Measurements from ENCODE around the gene ZSCAN10. TPM values are rescaled to one million over a fixed set of nuclear protein-coding genes. Genes with fewer than 3 reads are reported as not detected.
A peak's percentile ranks its signal among the peaks of the same experiment; 100 is the strongest.

ZSCAN10 gene
- total and polyA plus RNA-seq, 9 of the 15 experiments (the other 6 are each of a cell fraction or from before 2014, with no cell fraction given), result 0.22 TPM; not detected in 8

DNA sequence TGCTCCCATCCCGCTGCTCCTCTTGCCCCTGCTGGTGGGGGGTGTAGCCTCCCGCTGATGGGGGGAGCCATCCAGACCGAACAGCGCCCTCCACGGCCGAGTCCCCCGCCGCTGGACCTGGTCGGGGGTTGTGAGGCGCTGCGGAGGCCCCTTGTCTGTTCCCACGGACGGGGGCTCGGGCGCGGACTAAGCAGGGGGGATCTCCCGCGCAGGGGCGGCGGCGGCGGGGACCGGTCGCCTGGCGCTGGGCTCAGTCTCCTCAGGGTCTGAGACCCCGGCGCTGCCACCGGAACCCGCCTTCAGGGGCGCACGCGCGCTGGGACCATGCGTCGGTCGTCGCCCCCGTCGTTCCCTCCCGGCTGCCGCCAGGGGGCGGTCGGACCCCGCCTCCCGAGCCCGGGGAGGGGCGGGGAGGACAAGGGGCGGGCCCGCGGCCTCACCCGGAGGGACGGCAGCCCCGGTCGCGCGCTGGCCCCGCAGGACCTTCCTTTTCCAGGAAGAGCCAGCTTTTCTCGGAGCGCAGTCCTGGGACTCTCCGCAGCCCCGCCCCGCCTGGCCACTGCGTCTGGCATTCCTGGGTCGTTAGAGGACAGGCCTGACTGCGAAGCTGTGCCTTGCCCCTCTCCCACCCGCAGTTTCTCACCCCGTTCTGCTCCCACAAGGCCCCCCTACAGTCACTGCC lies 39.9 kb downstream of the ZSCAN10 start (continued):
- TF ChIP-seq MAZ (CRISPR knock-in tag; conservative IDR thresholded peaks at IDR 0.05 in 1 of 2, IDR thresholded peaks at IDR 0.05 in 1 of 2) (peak; percentile 97 to 98), FOXM1 (IDR thresholded peaks at IDR 0.05; ENCODE audit: low read depth) (no peak), FOXM1 (CRISPR knock-in tag; IDR thresholded peaks at IDR 0.05; ENCODE audit: low read depth) (no peak; the same call in 1 of the 2 replicates), ARHGAP35 (IDR thresholded peaks at IDR 0.05; ENCODE audit: partially characterized antibody) (no peak), COPS2 (conservative IDR thresholded peaks at IDR 0.05) (no peak), CBFA2T2 (conservative IDR thresholded peaks at IDR 0.05) (no peak), ZFP30 (CRISPR knock-in tag; IDR thresholded peaks at IDR 0.05; ENCODE audit: borderline replicate concordance) (no peak), PTTG1 (tag; IDR thresholded peaks at IDR 0.05; ENCODE audit: low read depth) (no peak), CSDE1 (IDR thresholded peaks at IDR 0.05) (no peak), FOXP1 (CRISPR knock-in tag; IDR thresholded peaks at IDR 0.05) (peak; percentile 55; the same call in 1 of the 2 replicates), ZNF41 (CRISPR knock-in tag; conservative IDR thresholded peaks at IDR 0.05) (no peak), CBX1 (IDR thresholded peaks at IDR 0.05; ENCODE audit: low read depth) (no peak), TFAM (CRISPR knock-in tag; conservative IDR thresholded peaks at IDR 0.05) (no peak), HNRNPH1 (optimal IDR thresholded peaks at IDR 0.05; ENCODE audit: low read depth, low read length) (no peak), ZNF76 (CRISPR knock-in tag; IDR thresholded peaks at IDR 0.05; ENCODE audit: borderline replicate concordance) (no peak), FOXJ2 (tag; IDR thresholded peaks at IDR 0.05) (no peak), TBP (optimal IDR thresholded peaks at IDR 0.05; ENCODE audit: low read depth, low read length) (peak; percentile 35), ZFPM2 (CRISPR knock-in tag; IDR thresholded peaks at IDR 0.05) (no peak), POLR2G (IDR thresholded peaks at IDR 0.05; ENCODE audit: low read depth, low read length) (peak; percentile 82), MAFK (IDR thresholded peaks at IDR 0.05; ENCODE audit: low read length) (no peak), PRMT5 (CRISPR knock-in tag; IDR thresholded peaks at IDR 0.05) (no peak)
- TF ChIP-seq, protein P1, sequence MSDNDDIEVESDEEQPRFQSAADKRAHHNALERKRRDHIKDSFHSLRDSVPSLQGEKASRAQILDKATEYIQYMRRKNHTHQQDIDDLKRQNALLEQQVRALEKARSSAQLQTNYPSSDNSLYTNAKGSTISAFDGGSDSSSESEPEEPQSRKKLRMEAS (CRISPR knock-in tag; IDR thresholded peaks at IDR 0.05), result peak; percentile 89
- TF ChIP-seq, protein P2, sequence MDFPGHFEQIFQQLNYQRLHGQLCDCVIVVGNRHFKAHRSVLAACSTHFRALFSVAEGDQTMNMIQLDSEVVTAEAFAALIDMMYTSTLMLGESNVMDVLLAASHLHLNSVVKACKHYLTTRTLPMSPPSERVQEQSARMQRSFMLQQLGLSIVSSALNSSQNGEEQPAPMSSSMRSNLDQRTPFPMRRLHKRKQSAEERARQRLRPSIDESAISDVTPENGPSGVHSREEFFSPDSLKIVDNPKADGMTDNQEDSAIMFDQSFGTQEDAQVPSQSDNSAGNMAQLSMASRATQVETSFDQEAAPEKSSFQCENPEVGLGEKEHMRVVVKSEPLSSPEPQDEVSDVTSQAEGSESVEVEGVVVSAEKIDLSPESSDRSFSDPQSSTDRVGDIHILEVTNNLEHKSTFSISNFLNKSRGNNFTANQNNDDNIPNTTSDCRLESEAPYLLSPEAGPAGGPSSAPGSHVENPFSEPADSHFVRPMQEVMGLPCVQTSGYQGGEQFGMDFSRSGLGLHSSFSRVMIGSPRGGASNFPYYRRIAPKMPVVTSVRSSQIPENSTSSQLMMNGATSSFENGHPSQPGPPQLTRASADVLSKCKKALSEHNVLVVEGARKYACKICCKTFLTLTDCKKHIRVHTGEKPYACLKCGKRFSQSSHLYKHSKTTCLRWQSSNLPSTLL (IDR thresholded peaks at IDR 0.05), result no peak
- TF ChIP-seq, protein P3, sequence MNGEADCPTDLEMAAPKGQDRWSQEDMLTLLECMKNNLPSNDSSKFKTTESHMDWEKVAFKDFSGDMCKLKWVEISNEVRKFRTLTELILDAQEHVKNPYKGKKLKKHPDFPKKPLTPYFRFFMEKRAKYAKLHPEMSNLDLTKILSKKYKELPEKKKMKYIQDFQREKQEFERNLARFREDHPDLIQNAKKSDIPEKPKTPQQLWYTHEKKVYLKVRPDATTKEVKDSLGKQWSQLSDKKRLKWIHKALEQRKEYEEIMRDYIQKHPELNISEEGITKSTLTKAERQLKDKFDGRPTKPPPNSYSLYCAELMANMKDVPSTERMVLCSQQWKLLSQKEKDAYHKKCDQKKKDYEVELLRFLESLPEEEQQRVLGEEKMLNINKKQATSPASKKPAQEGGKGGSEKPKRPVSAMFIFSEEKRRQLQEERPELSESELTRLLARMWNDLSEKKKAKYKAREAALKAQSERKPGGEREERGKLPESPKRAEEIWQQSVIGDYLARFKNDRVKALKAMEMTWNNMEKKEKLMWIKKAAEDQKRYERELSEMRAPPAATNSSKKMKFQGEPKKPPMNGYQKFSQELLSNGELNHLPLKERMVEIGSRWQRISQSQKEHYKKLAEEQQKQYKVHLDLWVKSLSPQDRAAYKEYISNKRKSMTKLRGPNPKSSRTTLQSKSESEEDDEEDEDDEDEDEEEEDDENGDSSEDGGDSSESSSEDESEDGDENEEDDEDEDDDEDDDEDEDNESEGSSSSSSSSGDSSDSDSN (IDR thresholded peaks at IDR 0.05; ENCODE audit: borderline replicate concordance in 1 of 2, low read depth in 2 of 2, low read length in 2 of 2), result 0 out of 4 replicates have a peak, but pooled peaks of 1 of the 2 experiments have one; percentile 21
- TF ChIP-seq, protein P4, sequence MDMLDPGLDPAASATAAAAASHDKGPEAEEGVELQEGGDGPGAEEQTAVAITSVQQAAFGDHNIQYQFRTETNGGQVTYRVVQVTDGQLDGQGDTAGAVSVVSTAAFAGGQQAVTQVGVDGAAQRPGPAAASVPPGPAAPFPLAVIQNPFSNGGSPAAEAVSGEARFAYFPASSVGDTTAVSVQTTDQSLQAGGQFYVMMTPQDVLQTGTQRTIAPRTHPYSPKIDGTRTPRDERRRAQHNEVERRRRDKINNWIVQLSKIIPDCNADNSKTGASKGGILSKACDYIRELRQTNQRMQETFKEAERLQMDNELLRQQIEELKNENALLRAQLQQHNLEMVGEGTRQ (CRISPR knock-in tag; IDR thresholded peaks at IDR 0.05), result no peak
